Neural cell (in vitro differentiated cells): ENCODE measurements around the gene TMCC2. TPM values are rescaled to one million over a fixed set of nuclear protein-coding genes. Genes with fewer than 3 reads are reported as not detected.

Experiments
- H2AFZ ChIP-seq: fragments of 200-600, 300-800 bp; sonication (generic), shearing (Covaris generic); 2 replicates; pipeline ENCODE4 v1.6.0; 2014; ENCODE audit warnings: low read depth, mild to moderate bottlenecking, antibody characterized with exemption, low read length, moderate library complexity
- H3F3A ChIP-seq: fragments of 200-600 bp; shearing (Covaris generic); 2 replicates; pipeline ENCODE4 v1.6.1; 2016; ENCODE audit warnings: mild to moderate bottlenecking, moderate library complexity, mixed read lengths, antibody characterized with exemption, low read length; ENCODE audit not compliant: insufficient read depth, poor library complexity, severe bottlenecking
- H3K27ac ChIP-seq: fragments of 200-600, 300-800 bp; sonication (generic), shearing (Covaris generic); 2 replicates; pipeline ENCODE4 v1.5.1; 2014; ENCODE audit warnings: mild to moderate bottlenecking, low read length, moderate library complexity
- H3K27me3 ChIP-seq: fragments of 300-800, 200-600 bp; sonication (generic), shearing (Covaris generic); 2 replicates; pipeline ENCODE4 v1.6.0; 2014; ENCODE audit warnings: mild to moderate bottlenecking, low read depth, low read length, moderate library complexity; ENCODE audit not compliant: insufficient read depth
- H3K36me3 ChIP-seq: fragments of 300-800, 200-600 bp; sonication (generic), shearing (Covaris generic); 2 replicates; pipeline ENCODE4 v1.5.1; 2014; ENCODE audit warnings: mild to moderate bottlenecking, antibody characterized with exemption, low read length, moderate library complexity; ENCODE audit not compliant: insufficient read depth
- H3K4me2 ChIP-seq: fragments of 300-800, 200-600 bp; sonication (generic), shearing (Covaris generic); 2 replicates; pipeline ENCODE4 v1.6.0; 2014; ENCODE audit warnings: mild to moderate bottlenecking, low read length
- H3K4me3 ChIP-seq: fragments of 300-800, 200-600 bp; sonication (generic), shearing (Covaris generic); 2 replicates; pipeline ENCODE4 v1.5.1; 2014; ENCODE audit warnings: mild to moderate bottlenecking, low read length, moderate library complexity
- H3K79me2 ChIP-seq: fragments of 200-600 bp; shearing (Covaris generic); replicated peaks from 2 replicates; pipeline ENCODE4 v1.6.0; 2014; ENCODE audit warnings: mild to moderate bottlenecking, low read length, moderate library complexity; ENCODE audit not compliant: insufficient read depth
- H3K9ac ChIP-seq: fragments of 300-800, 200-600 bp; sonication (generic), shearing (Covaris generic); 2 replicates; pipeline ENCODE4 v1.6.1; 2016; ENCODE audit warnings: mild to moderate bottlenecking, low read length, mixed read lengths
- H3K9me2 ChIP-seq: fragments of 200-600 bp; shearing (Covaris generic); 2 replicates; pipeline ENCODE4 v1.6.1; 2016; ENCODE audit warnings: mild to moderate bottlenecking, low read length, mixed read lengths; ENCODE audit not compliant: insufficient read depth
- H3K9me3 ChIP-seq: fragments of 200-600, 300-800 bp; sonication (generic), shearing (Covaris generic); 2 replicates; pipeline ENCODE4 v1.6.1; 2016; ENCODE audit warnings: mild to moderate bottlenecking, mixed run types, low read length, moderate library complexity, mixed read lengths
- H4K20me1 ChIP-seq: fragments of 200-600 bp; shearing (Covaris generic); 2 replicates; pipeline ENCODE4 v1.6.1; 2016; ENCODE audit warnings: mild to moderate bottlenecking, mixed run types; ENCODE audit not compliant: insufficient read depth
- CTCF ChIP-seq: fragments of 450-650 bp; IDR thresholded peaks from 2 replicates; pipeline ENCODE4 v1.5.1; 2014; ENCODE audit warnings: antibody characterized with exemption, mild to moderate bottlenecking, moderate library complexity; ENCODE audit not compliant: poor library complexity, severe bottlenecking
- EP300 ChIP-seq: fragments of 450-650 bp; conservative IDR thresholded peaks from 2 replicates; pipeline ENCODE4 v1.6.1; 2014; ENCODE audit warnings: antibody characterized with exemption, mild to moderate bottlenecking, moderate library complexity; ENCODE audit not compliant: poor library complexity, severe bottlenecking
- EZH2 ChIP-seq: fragments of 200-600, 300-800 bp; shearing (Covaris generic), sonication (generic); IDR thresholded peaks from 2 replicates; pipeline ENCODE4 v1.6.1; 2014; ENCODE audit warnings: antibody characterized with exemption, low read length, borderline replicate concordance, mild to moderate bottlenecking; ENCODE audit not compliant: insufficient read depth, poor library complexity, severe bottlenecking
- MXI1 ChIP-seq: fragments of 450-650 bp; conservative IDR thresholded peaks from 2 replicates; pipeline ENCODE4 v1.6.1; 2014; ENCODE audit warnings: antibody characterized with exemption, mild to moderate bottlenecking; ENCODE audit not compliant: poor library complexity, severe bottlenecking
- POLR2AphosphoS5 ChIP-seq: IDR thresholded peaks from 2 replicates; pipeline ENCODE4 v1.6.1; 2012
- RAD21 ChIP-seq: fragments of 450-650 bp; conservative IDR thresholded peaks from 2 replicates; pipeline ENCODE4 v1.6.1; 2014; ENCODE audit warnings: antibody characterized with exemption, mild to moderate bottlenecking, moderate library complexity
- REST ChIP-seq: IDR thresholded peaks from 2 replicates; pipeline ENCODE4 v1.6.1; 2012; ENCODE audit warnings: borderline replicate concordance
- SMC3 ChIP-seq: fragments of 450-650 bp; conservative IDR thresholded peaks from 2 replicates; pipeline ENCODE4 v1.6.1; 2014; ENCODE audit warnings: antibody characterized with exemption, mild to moderate bottlenecking, moderate library complexity; ENCODE audit not compliant: poor library complexity
- TAF1 ChIP-seq: IDR thresholded peaks from 2 replicates; pipeline ENCODE4 v1.6.1; 2012; ENCODE audit warnings: low read depth
- polyA plus RNA-seq: library from polyadenylated mRNA; depleted of rRNA; stranded (reverse); fragments of >200 nt; gene quantifications from 2 replicates; pipeline ENCODE4 v1.2.3, GENCODE V29; 2014

TMCC2 gene
- polyA plus RNA-seq, 1 donor from 2014 or later, result 32.2 TPM

GRCh38 chr1:205237526-205238484, 10.1 kb downstream of the TMCC2 start:
- Histone ChIP-seq H3K36me3 (no peaks in the 10 kb centered on the region), H3K27me3 (no peaks in the 10 kb centered on the region), H3K4me3 (no peak overlapping the region), H3K9me3 (no peaks in the 10 kb centered on the region), H3K9ac (no peak overlapping the region), H3F3A (no peaks in the 10 kb centered on the region), H2AFZ (no peak overlapping the region), H3K79me2 (no peaks in the 10 kb centered on the region), H3K4me2 (no peak overlapping the region), H3K9me2 (no peaks in the 10 kb centered on the region), H4K20me1 (no peaks in the 10 kb centered on the region), H3K27ac (no peak overlapping the region)
- TF ChIP-seq POLR2AphosphoS5, result no peak
- TF ChIP-seq MXI1, result no peak
- no peak for TF ChIP-seq TAF1
- no peak for TF ChIP-seq EP300
- TF ChIP-seq REST, result no peak
- no peak for TF ChIP-seq RAD21
- TF ChIP-seq SMC3, result no peak

- Histone ChIP-seq H3K27ac (no peak overlapping the region), H3K4me3 (no peak overlapping the region)
These were observed 11.3 kb downstream of the TMCC2 start for GRCh38 chr1:205239078-205239477.

More at GRCh38 chr1:205239078-205239477, 11.3 kb downstream of the TMCC2 start:
- Histone ChIP-seq H3K9me3 (no peaks in the 10 kb centered on the region), H3K9ac (no peak overlapping the region), H3K79me2 (no peaks in the 10 kb centered on the region), H3K4me2 (no peak overlapping the region), H3K9me2 (no peaks in the 10 kb centered on the region), H3F3A (no peaks in the 10 kb centered on the region), H4K20me1 (no peaks in the 10 kb centered on the region), H2AFZ (no peak overlapping the region), H3K36me3 (no peaks in the 10 kb centered on the region), H3K27me3 (no peaks in the 10 kb centered on the region)
- TF ChIP-seq EP300 (no peak), TAF1 (no peak), RAD21 (no peak), REST (no peak), POLR2AphosphoS5 (no peak), MXI1 (no peak), CTCF (no peak), SMC3 (no peak), EZH2 (no peak)
